ENCODE results near the gene TAMM41.

GRCh38 chr3:11764931-11765363, 81.7 kb downstream of the TAMM41 start:
- TF ChIP-seq HDGF (IDR thresholded peaks at IDR 0.05; ENCODE audit: borderline replicate concordance) (no peak), ELF4 (IDR thresholded peaks at IDR 0.05) (no peak), NFRKB (IDR thresholded peaks at IDR 0.05) (no peak), FOXK2 (IDR thresholded peaks at IDR 0.05) (no peak), SP1 (IDR thresholded peaks at IDR 0.05) (no peak), PKNOX1 (IDR thresholded peaks at IDR 0.05) (no peak), TARDBP (IDR thresholded peaks at IDR 0.05) (no peak), SUZ12 (IDR thresholded peaks at IDR 0.05) (no peak), FOXA1 (IDR thresholded peaks at IDR 0.05) (no peak)

All from HEK293T (cell line).